Left cardiac atrium (tissue), 2 donors: ENCODE data around the gene OR2B3. TPM values are rescaled to one million over a fixed set of nuclear protein-coding genes. Genes with fewer than 3 reads are reported as not detected.

ENCODE experiments used
- total RNA-seq, 2 donors: library from RNA; stranded (reverse); fragmentation: NEBNext Ultra II Directional; extraction: Animal tissue kit (Norgen Biotek cat#: 25700); gene quantifications; one replicate each; pipeline ENCODE4 v1.2.1, GENCODE V29; 2021
- donor health status: DM: no; HTN: yes; CAD: no; lungs with severe emphysema.
- donor health status: DM: yes; HTN: yes; CAD: no.

OR2B3 gene
- total RNA-seq, 2 donors from 2014 or later, result not detected

Other genes with a start within 250 kb of the OR2B3 start
- 10 to 100 TPM; 20.7 to 25.3 TPM for gene TRIM27, start 163.3 kb downstream of the OR2B3 start, total RNA-seq
- gene ZNF311, start 82.0 kb downstream of the OR2B3 start, total RNA-seq, result under 1 TPM; 0.37 to 0.68 TPM
- not detected for gene OR2W1, start 42.1 kb downstream of the OR2B3 start, total RNA-seq
- not detected for gene OR2J1, start 12.2 kb upstream of the OR2B3 start, total RNA-seq
- gene OR2J3, start 20.7 kb upstream of the OR2B3 start, total RNA-seq, result not detected
- not detected for gene OR2J2, start 83.6 kb upstream of the OR2B3 start, total RNA-seq
- gene OR14J1, start 214.4 kb upstream of the OR2B3 start, total RNA-seq, result not detected